HL-60 (cell line): ENCODE measurements around the gene ITGB1.

Source experiments
- DNase-seq, 2 experiments: peaks; one replicate each; pipeline ENCODE4 v3.0.0-alpha.2; 2010 to 2020; ENCODE audit warnings: low read depth in 1 of 2, low spot score in 1 of 2
- H3K27ac ChIP-seq: fragments of 250-450 bp; sonication (Bioruptor Pico); replicated peaks from 2 replicates; pipeline ENCODE4 v1.5.1; 2020; ENCODE audit warnings: mild to moderate bottlenecking, moderate library complexity
- H3K27me3 ChIP-seq: fragments of 250-450 bp; sonication (Bioruptor Pico); 2 replicates; pipeline ENCODE4 v1.5.1; 2021; ENCODE audit warnings: mild to moderate bottlenecking, moderate library complexity; ENCODE audit not compliant: insufficient read depth, poor library complexity, severe bottlenecking
- H3K4me3 ChIP-seq: replicated peaks from 2 replicates; pipeline ENCODE4 v1.5.1; 2011; ENCODE audit warnings: mild to moderate bottlenecking, control low read depth, low read length; ENCODE audit not compliant: insufficient read depth
- GABPA ChIP-seq: IDR thresholded peaks from 2 replicates; pipeline ENCODE4 v1.6.1; 2012; ENCODE audit warnings: low read depth
- POLR2AphosphoS5 ChIP-seq: IDR thresholded peaks from 2 replicates; pipeline ENCODE4 v1.6.1; 2012; ENCODE audit warnings: low read depth
- REST ChIP-seq: IDR thresholded peaks from 2 replicates; pipeline ENCODE4 v1.6.1; 2012; ENCODE audit warnings: low read depth; ENCODE audit not compliant: insufficient replicate concordance
- SPI1 ChIP-seq: IDR thresholded peaks from 2 replicates; pipeline ENCODE4 v1.6.1; 2012; ENCODE audit warnings: low read depth, mild to moderate bottlenecking, borderline replicate concordance
- TF ChIP-seq, protein P1 (sequence below): IDR thresholded peaks from one replicate; pipeline ENCODE4 v1.5.1; 2011; ENCODE audit warnings: low read length, control low read depth, inconsistent platforms; ENCODE audit not compliant: insufficient read depth

The ITGB1 gene

GRCh38 chr10:32929634-32930033 lies 28.4 kb downstream of the ITGB1 start:
- TF ChIP-seq REST (no peak), GABPA (no peak), POLR2AphosphoS5 (no peak), SPI1 (no peak)
- TF ChIP-seq, protein P1, sequence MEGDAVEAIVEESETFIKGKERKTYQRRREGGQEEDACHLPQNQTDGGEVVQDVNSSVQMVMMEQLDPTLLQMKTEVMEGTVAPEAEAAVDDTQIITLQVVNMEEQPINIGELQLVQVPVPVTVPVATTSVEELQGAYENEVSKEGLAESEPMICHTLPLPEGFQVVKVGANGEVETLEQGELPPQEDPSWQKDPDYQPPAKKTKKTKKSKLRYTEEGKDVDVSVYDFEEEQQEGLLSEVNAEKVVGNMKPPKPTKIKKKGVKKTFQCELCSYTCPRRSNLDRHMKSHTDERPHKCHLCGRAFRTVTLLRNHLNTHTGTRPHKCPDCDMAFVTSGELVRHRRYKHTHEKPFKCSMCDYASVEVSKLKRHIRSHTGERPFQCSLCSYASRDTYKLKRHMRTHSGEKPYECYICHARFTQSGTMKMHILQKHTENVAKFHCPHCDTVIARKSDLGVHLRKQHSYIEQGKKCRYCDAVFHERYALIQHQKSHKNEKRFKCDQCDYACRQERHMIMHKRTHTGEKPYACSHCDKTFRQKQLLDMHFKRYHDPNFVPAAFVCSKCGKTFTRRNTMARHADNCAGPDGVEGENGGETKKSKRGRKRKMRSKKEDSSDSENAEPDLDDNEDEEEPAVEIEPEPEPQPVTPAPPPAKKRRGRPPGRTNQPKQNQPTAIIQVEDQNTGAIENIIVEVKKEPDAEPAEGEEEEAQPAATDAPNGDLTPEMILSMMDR: no peak
- Histone ChIP-seq H3K27ac (no peak overlapping the region), H3K27me3 (no peaks in the 10 kb centered on the region), H3K4me3 (no peak overlapping the region)
- DNase-seq: no peak

DNA sequence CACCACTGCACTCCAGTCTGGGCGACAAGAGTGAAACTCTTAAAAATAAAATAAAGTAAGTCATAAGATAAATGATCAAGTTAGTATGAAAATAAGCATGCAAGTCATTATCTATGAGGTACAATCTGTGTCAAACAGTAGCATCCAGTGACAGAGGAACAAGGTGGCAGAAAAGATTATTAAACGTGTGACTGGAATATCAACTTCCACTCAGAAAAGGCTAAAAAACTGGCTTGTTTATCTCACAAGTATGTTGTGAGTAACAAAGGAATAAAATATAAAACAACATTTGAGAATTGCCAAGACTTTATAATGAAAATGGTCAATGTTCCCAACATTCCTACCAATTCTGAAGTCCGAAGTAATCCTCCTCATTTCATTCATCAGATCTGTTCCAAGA lies 30.3 kb downstream of the ITGB1 start:
- Histone ChIP-seq H3K27me3 (no peaks in the 10 kb centered on the region), H3K27ac (no peak overlapping the region), H3K4me3 (no peak overlapping the region)
- DNase-seq: no peak
- TF ChIP-seq, protein P1: no peak
- TF ChIP-seq SPI1 (no peak), POLR2AphosphoS5 (no peak), GABPA (no peak), REST (no peak)

DNA sequence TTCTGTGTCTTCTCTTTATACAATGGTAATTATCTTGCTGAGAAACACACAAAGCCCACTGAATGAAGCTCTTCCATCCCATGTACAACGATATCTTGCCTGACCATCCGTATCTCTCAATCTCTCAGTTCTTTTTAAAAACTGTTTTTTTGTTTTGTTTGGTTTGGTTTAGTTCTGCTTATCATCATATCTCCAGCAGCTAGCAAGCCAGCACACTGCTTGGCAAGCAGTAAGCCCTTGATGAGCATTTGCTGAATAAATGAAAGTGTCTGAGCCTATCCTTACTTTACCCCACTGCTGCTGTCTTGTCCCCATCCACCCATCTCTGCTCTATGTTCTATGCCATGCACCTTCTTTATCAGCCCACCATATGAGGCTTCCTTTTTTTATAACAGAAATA lies 34.2 kb downstream of the ITGB1 start:
- no peak overlapping the region for H3K4me3 ChIP-seq
- H3K27ac ChIP-seq: no peak overlapping the region
- no peak for TF ChIP-seq POLR2AphosphoS5
- no peak for TF ChIP-seq REST
- TF ChIP-seq, protein P1: no peak
- TF ChIP-seq GABPA: no peak
- TF ChIP-seq SPI1: no peak
- H3K27me3 ChIP-seq: no peaks in the 10 kb centered on the region
- DNase-seq: no peak
